Measurements from ENCODE around the gene CRADD.

GRCh38 chr12:93713060-93713459, 35.9 kb downstream of the CRADD start:
- TF ChIP-seq POLR2A (IDR thresholded peaks at IDR 0.05; ENCODE audit: low read depth), result no peak
- no peak for TF ChIP-seq CTCF (IDR thresholded peaks at IDR 0.05)
- TF ChIP-seq EP300 (IDR thresholded peaks at IDR 0.05), result no peak
